GM18873 (cell line): ENCODE results near the gene CERS2.
"Not testable (repeated sequence)": the region's sequence is repeated elsewhere in the genome, so short reads cannot be mapped to it uniquely, and the experiment has no call there.

ENCODE experiments used
- ATAC-seq: cut with Tn5 transposase; IDR thresholded peaks from one replicate; pipeline ENCODE4 v1.9.1; 2021; ENCODE audit warnings: mild to moderate bottlenecking, moderate library complexity, moderate number of reproducible peaks; ENCODE audit not compliant: unreplicated experiment, low FRiP score

CERS2 gene

GRCh38 chr1:150971583-150972416, 2.8 kb downstream of the CERS2 start:
- ATAC-seq: no peak

DNA sequence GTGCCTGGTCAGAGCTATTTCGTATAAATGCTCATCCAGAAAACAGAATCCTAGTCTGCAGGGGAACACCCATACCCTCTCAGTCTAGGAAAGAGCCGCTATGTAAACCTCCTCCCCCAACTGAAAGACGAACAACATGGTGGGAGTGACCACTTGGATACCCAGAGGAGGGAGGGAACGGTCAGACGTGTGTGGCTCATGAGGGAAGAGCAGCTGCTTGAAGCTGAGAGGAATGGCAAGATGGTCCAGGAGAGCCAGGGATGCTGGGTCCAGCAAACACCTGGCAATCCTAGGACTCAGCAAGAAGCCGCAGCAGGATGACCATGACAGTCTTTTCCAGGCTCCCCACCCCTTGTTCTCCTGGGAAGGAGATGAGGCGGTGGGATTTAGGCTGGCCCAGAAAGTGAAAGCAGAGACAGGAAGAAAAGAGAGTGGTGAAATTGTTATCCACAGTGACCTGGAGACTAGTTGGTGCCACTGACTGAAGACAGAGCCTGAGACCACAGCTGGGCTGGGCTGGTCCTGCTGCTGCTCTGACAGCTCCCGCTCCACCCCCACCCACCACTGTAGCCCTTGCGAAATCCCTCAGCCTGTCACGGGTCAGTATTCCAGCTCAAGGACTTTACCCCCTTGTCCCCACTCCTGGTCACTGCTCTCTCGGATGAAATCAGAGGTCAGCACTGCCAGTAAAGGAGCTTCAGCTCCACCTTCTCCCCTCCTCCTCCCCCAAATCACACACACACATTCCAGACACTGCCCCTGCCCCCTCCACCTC, 3.6 kb downstream of the CERS2 start:
- ATAC-seq: no peak

DNA sequence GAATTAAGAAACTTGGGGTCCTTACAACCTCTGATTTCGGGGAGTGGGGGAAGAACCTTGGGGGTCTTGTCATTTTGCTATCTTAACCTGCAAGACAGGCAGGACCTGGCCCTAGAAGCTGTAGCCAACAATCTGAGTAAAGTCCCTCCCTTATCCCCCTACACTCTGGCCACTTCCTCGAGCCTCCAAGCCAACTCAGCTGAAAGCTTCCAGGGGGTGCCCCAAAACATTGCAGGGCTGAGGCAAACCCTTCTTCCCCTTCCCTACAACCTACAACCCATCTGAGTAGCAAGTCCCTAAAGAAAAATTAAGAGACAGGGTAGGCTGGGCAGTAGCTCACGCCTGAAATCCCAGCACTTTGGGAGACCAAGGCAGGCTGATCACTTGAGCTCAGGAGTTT, 5.0 kb downstream of the CERS2 start:
- ATAC-seq: no peak

DNA sequence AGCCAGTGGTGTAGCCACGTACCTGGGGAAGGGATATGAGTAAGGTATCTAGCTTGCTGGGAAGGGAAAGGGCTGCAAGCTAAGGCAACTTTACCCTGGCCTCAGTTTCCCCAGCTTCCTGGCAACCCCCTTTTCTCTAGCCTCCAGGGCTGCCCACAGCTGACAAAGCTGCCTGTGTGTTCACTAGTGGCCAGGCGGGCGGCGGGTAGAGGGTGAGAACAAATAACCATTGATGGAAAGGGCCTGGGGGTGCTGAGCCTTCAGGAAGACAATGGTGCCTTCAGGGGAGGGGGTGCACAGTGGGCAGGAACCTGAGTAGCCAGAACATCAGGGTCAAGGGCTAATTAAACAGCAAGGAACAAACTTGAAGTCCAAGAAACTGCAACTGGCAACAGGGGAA, 6.1 kb downstream of the CERS2 start:
- no peak for ATAC-seq

DNA sequence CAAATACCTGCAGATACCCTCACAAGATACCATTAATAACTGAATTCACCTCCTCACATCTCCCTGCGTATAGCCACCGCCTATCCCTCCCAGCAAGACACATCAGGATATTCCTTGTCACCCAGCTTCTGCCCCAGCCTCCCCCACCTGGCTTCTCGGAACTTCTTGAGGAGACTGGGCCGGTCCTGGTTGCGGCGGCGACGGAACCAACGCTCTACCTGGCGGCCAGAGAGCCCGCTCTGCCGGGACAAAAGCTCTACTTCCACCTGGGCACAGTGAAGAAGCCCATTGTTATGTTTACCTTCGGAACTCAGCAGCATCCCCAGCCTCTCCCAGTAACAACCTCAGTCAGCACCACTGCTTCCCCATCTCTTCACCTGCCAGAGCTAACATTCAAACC, 6.7 kb downstream of the CERS2 start:
- ATAC-seq: no peak

GRCh38 chr1:150966011-150966410, 8.6 kb downstream of the CERS2 start:
- no peak for ATAC-seq

DNA sequence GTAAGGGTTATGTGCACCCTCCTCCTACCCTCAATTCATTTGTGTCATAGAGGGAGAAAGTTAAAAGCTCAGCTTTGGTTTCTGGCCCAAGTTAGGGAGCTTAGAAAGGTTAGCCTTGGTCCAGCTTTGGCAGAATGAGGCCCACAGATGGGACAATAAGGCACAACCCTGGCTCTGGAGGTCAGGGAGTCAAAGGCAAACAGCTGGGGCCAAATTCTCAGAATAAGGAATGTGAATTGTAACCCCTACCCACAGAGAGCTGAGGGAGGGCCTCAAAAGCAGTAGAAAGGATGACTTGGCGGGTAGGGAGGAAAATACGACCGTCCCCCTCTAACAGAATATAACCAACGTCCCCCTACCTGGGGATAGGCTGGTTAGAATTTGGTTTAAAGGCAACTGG, 9.0 kb downstream of the CERS2 start:
- no peak for ATAC-seq

DNA sequence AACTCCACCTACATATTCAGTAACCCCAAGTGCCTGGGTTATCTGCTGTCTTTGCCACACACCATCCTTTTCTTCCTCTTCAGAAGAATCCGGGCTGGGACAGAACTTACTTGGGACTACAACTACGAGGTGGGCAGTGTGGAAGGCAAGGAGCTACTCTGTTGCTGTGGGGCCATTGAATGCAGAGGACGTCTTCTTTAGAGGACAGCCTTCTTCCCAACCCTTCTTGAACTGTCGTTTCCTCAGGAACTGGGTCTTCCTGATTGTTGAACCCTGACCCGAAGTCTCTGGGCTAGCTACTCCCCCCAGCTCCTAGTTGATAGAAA, 10.5 kb downstream of the CERS2 start:
- no peak for ATAC-seq

GRCh38 chr1:150963321-150964163, 11.1 kb downstream of the CERS2 start:
- no peak for ATAC-seq

GRCh38 chr1:150961756-150962155, 12.9 kb downstream of the CERS2 start:
- ATAC-seq: no peak

DNA sequence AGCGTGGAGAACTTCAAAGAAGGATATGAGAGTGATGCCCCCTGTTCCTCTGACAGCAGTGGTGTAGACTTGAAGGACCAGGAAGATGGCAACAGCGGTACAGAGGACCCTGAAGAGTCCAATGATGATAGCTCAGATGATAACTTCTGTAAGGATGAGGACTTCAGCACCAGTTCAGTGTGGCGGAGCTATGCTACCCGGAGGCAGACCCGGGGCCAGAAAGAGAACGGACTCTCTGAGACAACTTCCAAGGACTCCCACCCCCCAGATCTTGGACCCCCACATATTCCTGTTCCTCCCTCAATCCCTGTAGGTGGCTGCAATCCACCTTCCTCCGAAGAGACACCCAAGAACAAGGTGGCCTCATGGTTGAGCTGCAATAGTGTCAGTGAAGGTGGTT, 14.0 kb downstream of the CERS2 start:
- ATAC-seq: no peak

DNA sequence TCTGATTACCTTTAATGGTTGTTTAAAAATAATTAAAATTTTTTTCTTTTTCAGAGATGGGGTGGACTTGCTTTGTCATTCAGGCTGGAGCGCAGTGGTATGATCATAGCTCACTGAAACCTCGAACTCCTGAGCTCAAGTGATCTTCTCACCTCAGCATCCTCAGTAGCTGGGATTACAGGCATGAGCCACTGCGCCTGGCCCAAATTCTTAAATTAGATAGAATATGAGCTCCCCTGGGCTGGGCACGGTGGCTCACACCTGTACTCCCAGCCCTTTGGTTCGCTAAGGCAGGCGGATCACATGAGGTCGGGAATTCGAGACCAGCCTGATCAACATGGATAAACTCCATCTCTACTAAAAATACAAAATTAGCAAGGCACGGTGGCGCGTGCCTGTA, 17.0 kb downstream of the CERS2 start:
- no peak for ATAC-seq

DNA sequence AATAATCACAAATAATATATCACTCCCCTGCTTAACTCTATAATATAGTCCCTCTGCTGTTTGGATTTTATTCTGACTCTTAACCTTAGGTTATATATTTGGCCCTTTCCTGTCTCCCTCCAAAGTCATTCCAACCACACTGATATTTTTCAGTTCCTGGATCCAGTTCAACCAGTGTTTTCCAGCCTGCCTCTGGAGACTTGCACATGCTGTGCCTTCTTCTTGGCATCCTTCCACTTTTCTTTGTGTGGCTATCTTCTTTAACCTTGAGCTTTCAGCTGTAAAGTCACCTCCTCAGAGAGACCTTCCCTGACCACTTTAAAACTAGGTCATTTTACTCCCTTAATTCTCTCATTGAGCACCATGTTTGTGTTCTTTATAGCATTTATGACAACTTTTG, 19.4 kb downstream of the CERS2 start:
- no peak for ATAC-seq

DNA sequence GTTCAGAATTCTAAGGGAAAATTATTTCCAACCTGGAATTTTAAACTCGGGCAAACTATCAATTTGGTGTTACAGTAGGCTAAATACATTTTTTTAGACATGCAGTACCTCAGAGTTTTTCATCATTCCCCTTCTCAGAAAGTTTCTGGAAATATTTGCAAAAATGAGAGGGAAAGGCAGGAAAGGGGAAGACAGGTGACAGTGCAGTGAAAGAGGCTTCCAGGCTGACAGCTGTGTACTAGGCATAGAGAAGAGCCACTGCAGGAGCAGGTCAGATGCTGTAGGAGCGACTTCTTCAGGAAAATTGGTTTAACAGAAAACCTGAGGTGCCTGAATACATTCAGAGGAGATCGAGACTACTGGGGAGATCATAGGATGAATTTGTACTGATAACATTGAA, 19.9 kb downstream of the CERS2 start:
- no peak for ATAC-seq

- ATAC-seq: no peak
Measured at GRCh38 chr1:150944856-150945255, 29.8 kb downstream of the CERS2 start.

GRCh38 chr1:150931773-150932172, 42.9 kb downstream of the CERS2 start:
- ATAC-seq: no peak

- not testable (repeated sequence) for ATAC-seq
Measured at GRCh38 chr1:150928775-150929174, 45.9 kb downstream of the CERS2 start.

DNA sequence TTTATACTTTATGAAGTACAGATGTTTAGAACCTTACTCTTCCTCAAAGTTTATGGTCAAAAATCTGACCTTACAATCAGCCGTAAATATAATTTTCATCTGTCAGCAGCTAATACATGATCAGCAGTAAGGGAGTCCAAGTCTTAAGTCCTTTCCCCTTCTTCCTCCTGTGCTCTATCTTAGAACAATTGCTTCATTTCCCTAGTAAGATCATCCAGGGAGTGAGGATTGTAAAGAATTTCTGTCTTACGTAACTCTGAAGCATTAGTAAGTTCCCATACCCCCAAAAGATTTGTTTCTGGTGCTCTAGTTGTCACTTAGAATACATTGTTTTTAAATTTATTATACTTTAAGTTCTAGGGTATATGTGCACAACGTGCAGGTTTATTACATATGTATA, 46.3 kb downstream of the CERS2 start:
- ATAC-seq: no peak

DNA sequence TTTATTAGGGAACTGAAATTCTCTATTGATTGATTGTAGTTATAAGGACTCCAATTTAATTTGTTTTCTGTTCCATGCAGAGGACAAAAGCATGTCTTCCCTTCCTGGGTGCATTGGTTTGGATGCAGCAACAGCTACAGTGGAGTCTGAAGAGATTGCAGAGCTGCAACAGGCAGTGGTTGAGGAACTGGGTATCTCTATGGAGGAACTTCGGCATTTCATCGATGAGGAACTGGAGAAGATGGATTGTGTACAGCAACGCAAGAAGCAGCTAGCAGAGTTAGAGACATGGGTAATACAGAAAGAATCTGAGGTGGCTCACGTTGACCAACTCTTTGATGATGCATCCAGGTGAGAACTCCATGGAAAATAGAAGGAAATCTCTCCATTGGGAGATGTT, 47.0 kb downstream of the CERS2 start:
- ATAC-seq: no peak

DNA sequence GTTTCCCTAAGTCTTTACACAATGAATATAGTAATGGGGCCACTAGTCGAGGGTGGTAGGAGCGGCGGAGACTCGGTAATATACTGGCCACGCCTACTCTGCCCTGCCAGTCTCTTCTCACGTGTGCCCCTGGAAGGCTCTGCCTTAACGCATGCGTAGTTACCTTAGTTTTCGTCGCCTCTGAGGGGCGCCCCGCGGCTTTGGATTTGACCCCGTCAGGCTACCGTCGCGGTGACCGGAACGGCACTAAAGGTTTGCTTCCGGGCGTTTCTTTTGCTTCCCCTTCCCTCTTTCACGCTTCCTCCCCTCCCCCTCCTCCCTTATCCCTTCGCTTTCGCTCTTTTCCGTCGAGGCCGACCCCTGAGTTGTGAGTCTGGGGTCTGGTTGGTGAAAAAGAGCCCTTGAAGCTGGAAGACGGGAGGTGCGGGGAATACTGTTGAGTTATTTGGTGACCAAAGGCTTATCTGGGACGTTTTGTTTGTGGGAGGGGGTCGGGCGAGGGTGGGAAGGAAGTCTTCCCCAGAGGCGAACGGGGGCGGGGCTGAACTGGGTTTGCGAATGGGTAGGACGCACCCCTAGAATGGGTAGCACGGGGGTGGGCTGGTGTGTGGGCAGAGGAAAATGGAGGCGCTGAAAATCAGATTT, 48.4 kb downstream of the CERS2 start, which contains the start of gene SETDB1:
Gene SETDB1 (plus strand): TSS at position 267 of the 645 bp plus-strand sequence. CDS start 1,352 bp downstream, outside the sequence.
- peak; percentile 90 for ATAC-seq
